ENCODE results near the gene STT3B. TPM values are rescaled to one million over a fixed set of nuclear protein-coding genes. Genes with fewer than 3 reads are reported as not detected.

STT3B gene
- total and polyA plus RNA-seq, 2 of the 4 experiments (the other 2 are of a cell fraction) = 45.5 to 86.4 TPM

GRCh38 chr3:31616711-31617110 lies 84.0 kb downstream of the STT3B start:
- no peak overlapping the region for H2BK5ac ChIP-seq (ENCODE audit: low read depth, low read length, poor library complexity, severe bottlenecking)
- no peak overlapping the region for H3K14ac ChIP-seq (replicated peaks; ENCODE audit: low read depth, low read length)
- in situ Hi-C loops (cut with MboI; ENCODE audit: low sequenced_read_pairs) = loop anchor here (25.0 kb wide), 1 partner anchor 521 kb away; no protein-coding TSS in a partner anchor
- CTCF ChIA-PET = interaction anchor here (0.6 kb wide), 1 partner anchor 81 kb away, joined by 6 read pairs; no protein-coding TSS in a partner anchor
- no peak overlapping the region for H2BK20ac ChIP-seq (ENCODE audit: low read depth, low read length)
- H2AFZ ChIP-seq (replicated peaks; ENCODE audit: low read length, poor library complexity) = no peak overlapping the region
- POLR2A ChIA-PET (ENCODE audit: unreplicated experiment) = no interaction called here
- BruUV-seq (replicated peaks) = no TSS peak
- no peak overlapping the region for H4K91ac ChIP-seq (ENCODE audit: insufficient read depth, low read depth, low read length)
- no peak overlapping the region for H3K18ac ChIP-seq (ENCODE audit: low read depth, low read length)
- no peak overlapping the region for H4K8ac ChIP-seq (ENCODE audit: low read depth in 2 of 2, low read length in 2 of 2)
- no peak overlapping the region for H3K4me2 ChIP-seq (ENCODE audit: low read depth, low read length)
- dilution Hi-C loops (cut with HindIII; ENCODE audit: low sequenced_read_pairs, unreplicated experiment) = no loop called here
- no peak overlapping the region for H4K5ac ChIP-seq (ENCODE audit: low read depth, low read length)
- intact Hi-C loops (cut with micrococcal nuclease) = loop anchor here (10.0 kb wide), 1 partner anchor 368 kb away; the partner anchor contains the start of genes OSBPL10 and ZNF860
- no peaks in the 10 kb centered on the region for H4K20me1 ChIP-seq (ENCODE audit: insufficient read depth, low read length)
- no peak overlapping the region for H2AK5ac ChIP-seq (ENCODE audit: low read depth, low read length)
- H3K9me3 ChIP-seq (ENCODE audit: control insufficient read depth, insufficient read depth, low read length) = no peaks in the 10 kb centered on the region
- no peak overlapping the region for H3K4me3 ChIP-seq (ENCODE audit: insufficient read depth, low read depth, low read length)
- no peak overlapping the region for H2AK9ac ChIP-seq (replicated peaks; ENCODE audit: low read depth, low read length, poor library complexity)
- H3K79me1 ChIP-seq (ENCODE audit: low read depth in 1 of 2, low read length in 2 of 2) = peaks cover 2 to 8% of the 10 kb centered on the region in 2 experiments; a peak in 2 of 4 replicates
- ATAC-seq (ENCODE audit: low read depth) (no peak), DNase-seq (no peak)
- H3K36me3 ChIP-seq (ENCODE audit: control insufficient read depth, insufficient read depth, low read length) = 0 out of 2 replicates have a peak, but pooled peaks cover 2% of the 10 kb centered on the region
- H3K9me1 ChIP-seq (ENCODE audit: insufficient read depth, low read length) = no peaks in the 10 kb centered on the region
- peaks cover 2% of the 10 kb centered on the region; the same call in 1 of the 2 replicates for H3K4me1 ChIP-seq (ENCODE audit: control insufficient read depth, insufficient read depth, low read length)
- TF ChIP-seq CEBPB (IDR thresholded peaks at IDR 0.05; ENCODE audit: low read depth, low read length) (no peak), RCOR1 (IDR thresholded peaks at IDR 0.05; ENCODE audit: insufficient replicate concordance, low read length) (no peak), SMC3 (IDR thresholded peaks at IDR 0.05; ENCODE audit: low read depth, low read length) (no peak), CHD1 (IDR thresholded peaks at IDR 0.05; ENCODE audit: low read depth, low read length) (no peak), RAD21 (IDR thresholded peaks at IDR 0.05; ENCODE audit: low read length) (no peak), ELK1 (IDR thresholded peaks at IDR 0.05; ENCODE audit: borderline replicate concordance, low read depth, low read length) (no peak), MXI1 (IDR thresholded peaks at IDR 0.05; ENCODE audit: borderline replicate concordance, low read depth, low read length) (no peak), RFX5 (IDR thresholded peaks at IDR 0.05; ENCODE audit: low read depth, low read length) (no peak), NFE2L2 (IDR thresholded peaks at IDR 0.05; ENCODE audit: low read depth, low read length) (no peak), BHLHE40 (IDR thresholded peaks at IDR 0.05; ENCODE audit: low read depth, low read length) (no peak), MAFK (IDR thresholded peaks at IDR 0.05; ENCODE audit: low read depth, low read length) (no peak), POLR2A (IDR thresholded peaks at IDR 0.05; ENCODE audit: low read depth, low read length) (no peak), MAZ (IDR thresholded peaks at IDR 0.05; ENCODE audit: borderline replicate concordance, low read depth, low read length) (no peak), FOS (IDR thresholded peaks at IDR 0.05; ENCODE audit: low read depth, low read length) (no peak)
- TF ChIP-seq, protein P1, sequence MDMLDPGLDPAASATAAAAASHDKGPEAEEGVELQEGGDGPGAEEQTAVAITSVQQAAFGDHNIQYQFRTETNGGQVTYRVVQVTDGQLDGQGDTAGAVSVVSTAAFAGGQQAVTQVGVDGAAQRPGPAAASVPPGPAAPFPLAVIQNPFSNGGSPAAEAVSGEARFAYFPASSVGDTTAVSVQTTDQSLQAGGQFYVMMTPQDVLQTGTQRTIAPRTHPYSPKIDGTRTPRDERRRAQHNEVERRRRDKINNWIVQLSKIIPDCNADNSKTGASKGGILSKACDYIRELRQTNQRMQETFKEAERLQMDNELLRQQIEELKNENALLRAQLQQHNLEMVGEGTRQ (IDR thresholded peaks at IDR 0.05; ENCODE audit: low read depth, low read length) = no peak
- no peak overlapping the region for H3K27ac ChIP-seq (ENCODE audit: insufficient read depth, low read length)
- no CpG with 5 or more reads among the region's 2 CpGs for WGBS, 2 experiments (ENCODE audit: extremely low coverage in 2 of 2, insufficient read length in 1 of 2)
- no peak overlapping the region for H3K4ac ChIP-seq (ENCODE audit: low read depth, low read length)
- H2BK120ac ChIP-seq (ENCODE audit: low read depth, low read length) = no peak overlapping the region
- H3K23ac ChIP-seq (ENCODE audit: low read depth, low read length) = no peak overlapping the region
- H3K27me3 ChIP-seq (ENCODE audit: control insufficient read depth, insufficient read depth, low read length) = no peaks in the 10 kb centered on the region
- no peak overlapping the region for H3K56ac ChIP-seq (ENCODE audit: extremely low read depth, insufficient read depth, low read length)
- no peak overlapping the region for H3K9ac ChIP-seq (ENCODE audit: low read depth, low read length)
- H2BK15ac ChIP-seq (ENCODE audit: low read depth, low read length) = no peak overlapping the region
